ENCODE data around the gene TENT4B.

Gene TENT4B

GRCh38 chr16:50273382-50273690 lies 120.2 kb downstream of the TENT4B start:
- DNase-seq: no peak

GRCh38 chr16:50273888-50274325 lies 120.8 kb downstream of the TENT4B start:
- DNase-seq: no peak

- no peak for DNase-seq
Measured at GRCh38 chr16:50274326-50275097, 121.4 kb downstream of the TENT4B start.

GRCh38 chr16:50275098-50275415 lies 122.0 kb downstream of the TENT4B start:
- DNase-seq: no peak

GRCh38 chr16:50275428-50276325 lies 122.6 kb downstream of the TENT4B start:
- no peak for DNase-seq

GRCh38 chr16:50276326-50276640 lies 123.2 kb downstream of the TENT4B start:
- DNase-seq: no peak

- no peak for DNase-seq
Measured at GRCh38 chr16:50276801-50277555, 123.9 kb downstream of the TENT4B start.

GRCh38 chr16:50278251-50278650 lies 125.1 kb downstream of the TENT4B start:
- no peak for DNase-seq

DNA sequence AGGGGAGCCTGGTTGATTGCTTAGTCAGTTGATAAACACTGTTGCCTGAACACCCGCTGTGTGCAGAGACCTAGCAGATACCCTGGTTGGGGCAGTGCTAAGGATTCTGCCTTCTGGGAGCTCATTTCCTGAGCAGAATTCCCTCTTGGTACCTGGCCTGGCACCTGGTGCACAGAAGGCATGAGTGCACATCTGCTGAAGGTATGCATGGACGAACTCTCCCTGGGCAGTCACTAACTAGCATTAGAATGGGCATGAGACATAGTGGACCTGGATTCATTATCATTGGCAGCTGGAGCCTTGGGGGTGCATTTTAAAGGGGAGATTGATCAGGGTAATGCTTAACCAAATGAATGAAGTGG lies 126.4 kb downstream of the TENT4B start:
- no peak for DNase-seq

GRCh38 chr16:50280932-50281331 lies 127.8 kb downstream of the TENT4B start:
- no peak for DNase-seq
